AG10803 (cell line): ENCODE data around the gene PCSK5.
A peak's percentile ranks its signal among the peaks of the same experiment; 100 is the strongest.

Experiments
- DNase-seq: peaks from one replicate; pipeline ENCODE4 v3.0.0; 2010; ENCODE audit warnings: low read depth
- H3K4me3 ChIP-seq: 2 replicates; pipeline ENCODE4 v1.5.1; 2011; ENCODE audit warnings: mild to moderate bottlenecking, low read length, control low read depth
- TF ChIP-seq, protein P1 (sequence below): conservative IDR thresholded peaks from 2 replicates; pipeline ENCODE4 v1.5.1; 2011; ENCODE audit warnings: mild to moderate bottlenecking, low read length, control low read depth, inconsistent platforms

PCSK5 gene

DNA sequence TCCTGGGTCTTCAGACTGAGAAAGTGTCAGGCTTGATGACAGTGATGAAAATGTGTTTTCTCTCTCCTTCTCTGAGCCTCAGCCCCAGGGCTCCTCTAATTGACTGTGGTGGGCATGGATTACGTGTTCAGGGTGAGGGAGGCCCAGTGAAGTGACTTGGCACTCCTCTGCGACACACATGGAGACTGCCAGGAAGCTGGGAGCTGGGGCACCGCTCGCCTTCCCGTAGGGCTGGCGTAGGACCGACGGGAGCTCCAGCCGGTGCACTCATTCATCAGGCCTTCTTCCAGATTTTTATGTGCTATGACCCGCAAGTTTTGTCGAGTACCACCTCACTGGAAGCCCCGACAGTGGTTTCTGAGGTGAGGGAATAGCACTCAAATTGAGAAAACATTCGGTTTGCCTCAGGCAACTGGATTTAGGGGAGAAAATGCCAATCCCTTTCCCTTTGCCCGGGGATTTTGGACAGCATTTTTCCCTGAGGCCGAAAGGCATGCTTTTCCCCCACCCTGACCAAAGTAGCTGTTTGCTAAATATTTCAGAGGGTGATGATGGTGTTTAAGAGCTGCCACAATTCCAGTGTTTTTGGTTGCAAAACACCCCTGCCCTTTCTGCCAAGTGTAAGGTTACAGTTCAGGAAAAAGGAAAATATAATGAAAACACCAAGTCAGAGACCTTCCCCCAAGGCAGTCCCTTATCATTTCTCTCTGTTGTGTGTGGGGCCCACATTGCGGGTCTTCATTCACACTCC, 83.7 kb downstream of the PCSK5 start:
- no peak overlapping the region for H3K4me3 ChIP-seq
- TF ChIP-seq, protein P1, sequence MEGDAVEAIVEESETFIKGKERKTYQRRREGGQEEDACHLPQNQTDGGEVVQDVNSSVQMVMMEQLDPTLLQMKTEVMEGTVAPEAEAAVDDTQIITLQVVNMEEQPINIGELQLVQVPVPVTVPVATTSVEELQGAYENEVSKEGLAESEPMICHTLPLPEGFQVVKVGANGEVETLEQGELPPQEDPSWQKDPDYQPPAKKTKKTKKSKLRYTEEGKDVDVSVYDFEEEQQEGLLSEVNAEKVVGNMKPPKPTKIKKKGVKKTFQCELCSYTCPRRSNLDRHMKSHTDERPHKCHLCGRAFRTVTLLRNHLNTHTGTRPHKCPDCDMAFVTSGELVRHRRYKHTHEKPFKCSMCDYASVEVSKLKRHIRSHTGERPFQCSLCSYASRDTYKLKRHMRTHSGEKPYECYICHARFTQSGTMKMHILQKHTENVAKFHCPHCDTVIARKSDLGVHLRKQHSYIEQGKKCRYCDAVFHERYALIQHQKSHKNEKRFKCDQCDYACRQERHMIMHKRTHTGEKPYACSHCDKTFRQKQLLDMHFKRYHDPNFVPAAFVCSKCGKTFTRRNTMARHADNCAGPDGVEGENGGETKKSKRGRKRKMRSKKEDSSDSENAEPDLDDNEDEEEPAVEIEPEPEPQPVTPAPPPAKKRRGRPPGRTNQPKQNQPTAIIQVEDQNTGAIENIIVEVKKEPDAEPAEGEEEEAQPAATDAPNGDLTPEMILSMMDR = no peak
- DNase-seq = peak; percentile 16

DNA sequence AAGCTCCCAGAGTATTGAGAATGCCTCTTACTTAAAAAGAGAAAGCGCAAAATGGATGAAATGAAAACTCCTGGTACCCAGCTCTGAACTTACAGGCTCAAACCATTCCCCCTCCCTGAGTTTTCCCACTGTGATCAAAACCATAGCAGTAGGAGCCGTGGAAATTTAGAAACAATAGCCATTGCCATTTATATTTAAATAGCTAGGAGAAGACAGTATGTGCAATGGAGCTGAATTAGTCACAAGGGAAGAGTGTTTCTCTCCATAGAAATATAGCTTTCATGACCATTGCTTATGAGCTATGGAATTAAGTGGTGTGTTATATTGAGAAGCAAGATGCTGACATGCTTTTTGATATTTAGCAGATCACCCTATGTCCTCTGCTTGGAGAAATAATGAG, 84.6 kb downstream of the PCSK5 start:
- TF ChIP-seq, protein P1 = no peak
- no peak for DNase-seq
- no peak overlapping the region for H3K4me3 ChIP-seq

DNA sequence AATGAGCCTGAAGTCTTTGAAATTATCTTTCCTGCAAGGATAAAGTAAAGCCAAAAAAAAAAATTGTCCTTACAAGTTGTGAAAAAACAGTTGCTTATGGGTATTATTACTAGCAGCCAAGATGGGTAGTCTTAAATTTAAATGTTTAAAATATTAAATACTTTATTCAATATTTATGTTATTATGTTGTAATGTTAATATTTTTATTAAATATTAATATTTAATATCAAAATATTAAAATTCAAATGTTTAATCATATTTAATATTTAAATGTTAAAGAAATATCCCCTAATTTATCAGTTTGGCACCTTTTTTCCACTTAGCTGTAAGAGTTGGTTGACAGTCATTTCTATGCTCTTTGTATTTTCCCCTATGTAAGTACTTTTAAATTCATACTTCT, 86.1 kb downstream of the PCSK5 start:
- DNase-seq = no peak
- H3K4me3 ChIP-seq = no peak overlapping the region
- TF ChIP-seq, protein P1 = no peak

DNA sequence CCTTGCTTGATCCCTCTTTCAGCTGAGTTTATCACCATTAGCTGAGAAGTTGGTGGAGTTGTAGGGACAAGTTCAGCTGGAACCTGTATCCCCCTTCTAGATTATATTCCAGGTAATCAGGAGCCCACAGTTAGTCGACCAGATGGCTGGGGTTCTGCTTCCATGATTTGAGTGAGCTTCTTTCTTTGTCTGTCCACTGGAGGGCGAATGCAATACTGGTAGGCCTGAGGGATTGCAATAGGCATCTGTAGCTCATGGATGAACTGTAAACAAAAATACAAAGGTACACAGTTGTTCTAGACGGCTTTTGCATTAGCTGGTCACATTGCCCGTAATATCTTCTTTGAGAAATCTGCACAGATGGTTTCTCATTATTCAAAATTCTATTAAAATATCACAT, 88.9 kb downstream of the PCSK5 start:
- DNase-seq = peak; percentile 13
- no peak overlapping the region for H3K4me3 ChIP-seq
- TF ChIP-seq, protein P1 = peak; percentile 54

DNA sequence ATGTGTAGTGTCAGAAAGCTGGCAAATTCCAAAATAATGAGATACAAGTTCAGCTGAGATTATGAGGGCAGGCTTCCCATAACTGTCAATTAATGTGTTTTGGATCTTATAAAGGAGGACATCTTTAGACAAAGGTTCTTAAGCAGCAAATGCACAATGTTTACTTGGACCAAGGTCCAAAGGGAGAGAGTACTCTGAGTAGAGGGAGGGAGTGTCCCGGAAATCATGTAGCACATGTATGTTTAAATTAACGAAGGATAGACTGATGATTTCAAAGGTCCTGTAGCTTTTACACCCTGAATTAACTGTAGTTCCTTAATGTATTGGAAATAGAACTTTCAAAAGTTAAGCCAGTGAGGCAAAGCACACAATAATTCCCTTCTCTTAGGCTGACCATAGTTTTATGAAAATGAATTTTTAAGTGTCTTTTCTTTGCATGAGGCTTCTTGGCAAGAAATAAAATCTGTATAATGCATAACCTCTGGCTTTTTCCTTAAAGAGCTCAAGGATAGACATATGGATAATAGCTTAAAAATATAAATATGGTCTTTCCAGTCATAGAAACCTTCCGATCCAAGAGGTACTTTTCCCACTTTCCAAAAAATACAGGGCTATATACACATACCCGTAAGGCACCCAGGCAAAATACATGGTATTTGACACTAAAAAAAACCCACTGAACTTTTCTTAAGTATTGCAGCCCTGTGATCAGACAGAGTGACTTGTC, 93.0 kb downstream of the PCSK5 start:
- DNase-seq = no peak
- H3K4me3 ChIP-seq = no peak overlapping the region
- TF ChIP-seq, protein P1 = no peak

DNA sequence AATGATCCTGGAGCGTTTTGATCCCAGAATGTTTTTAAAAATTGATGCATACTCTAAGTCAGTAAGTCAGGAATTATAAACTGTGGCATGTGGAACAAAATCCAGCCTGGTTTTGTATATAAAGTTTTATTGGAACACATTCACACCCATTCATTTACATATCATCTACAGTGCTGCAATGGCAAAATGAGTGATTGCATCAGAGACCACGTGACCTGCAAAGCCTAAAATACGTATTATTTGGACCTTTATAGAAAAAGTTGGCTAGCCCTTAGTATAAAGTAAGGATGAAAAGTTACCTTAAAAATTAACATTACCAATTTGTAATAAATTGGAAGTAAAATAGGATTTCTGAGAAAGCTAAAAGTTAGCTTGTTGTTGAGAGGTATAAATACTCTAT, 95.0 kb downstream of the PCSK5 start:
- no peak for DNase-seq
- TF ChIP-seq, protein P1 = no peak

DNA sequence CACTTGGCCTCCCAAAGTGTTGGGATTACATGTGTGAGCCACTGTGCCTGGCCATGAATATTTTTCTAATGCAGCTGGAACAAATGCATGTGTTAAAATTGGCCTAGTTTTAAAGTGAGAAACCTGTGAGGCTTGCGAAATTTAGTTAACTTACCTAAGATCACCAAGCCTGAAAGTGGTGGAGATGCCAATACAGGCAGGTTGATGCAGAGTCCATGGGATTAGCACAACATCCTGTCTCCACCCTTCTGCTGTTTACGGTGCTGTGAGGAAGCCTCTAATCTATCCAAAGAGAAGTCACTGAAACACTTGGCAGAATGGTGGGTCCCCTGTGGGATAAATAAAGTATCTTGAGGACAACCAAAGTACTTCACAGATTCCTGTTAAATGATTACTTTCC, 98.2 kb downstream of the PCSK5 start:
- TF ChIP-seq, protein P1 = no peak
- no peak overlapping the region for H3K4me3 ChIP-seq
- no peak for DNase-seq

More for the DNA sequence above, 95.0 kb downstream of the PCSK5 start:
- H3K4me3 ChIP-seq = no peak overlapping the region
